CD4-positive, alpha-beta T cell treated with Interleukin-12 subunit alpha and Interleukin-12 subunit beta, for 1 hour (primary cell): ENCODE data around the gene SYP.
A peak's percentile ranks its signal among the peaks of the same experiment; 100 is the strongest.

ENCODE experiments used
- DNase-seq: peaks from one replicate; pipeline ENCODE4 v3.0.0-alpha.2; 2020

Gene SYP

DNA sequence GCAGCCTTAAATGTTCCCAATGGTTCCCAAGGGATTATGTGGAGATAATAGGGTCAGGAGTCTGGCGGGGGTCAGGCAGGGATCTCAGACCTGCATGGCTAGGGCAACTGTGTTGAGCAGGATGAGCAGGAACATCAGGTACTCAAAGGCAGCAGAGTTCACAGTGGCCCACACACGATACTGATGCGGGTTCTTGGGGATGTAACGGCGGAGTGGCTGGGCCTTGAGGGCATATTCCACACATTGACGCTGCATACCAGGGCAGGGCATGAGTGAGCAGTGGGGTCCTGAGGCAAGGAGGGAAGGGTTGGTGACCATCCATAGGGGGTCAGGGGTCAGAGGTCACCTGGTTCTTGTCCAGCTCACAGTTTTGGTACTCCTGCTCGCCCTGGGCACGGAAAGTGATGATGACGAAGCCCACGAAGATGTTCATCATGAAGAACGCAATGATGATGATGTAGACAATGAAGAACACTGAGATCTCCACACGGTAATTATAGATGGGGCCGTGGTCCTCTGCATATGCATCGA lies 15.1 kb upstream of the SYP start:
- no peak for DNase-seq

- DNase-seq: no peak
These were observed 14.4 kb upstream of the SYP start for GRCh38 chrX:49214416-49214815.

DNA sequence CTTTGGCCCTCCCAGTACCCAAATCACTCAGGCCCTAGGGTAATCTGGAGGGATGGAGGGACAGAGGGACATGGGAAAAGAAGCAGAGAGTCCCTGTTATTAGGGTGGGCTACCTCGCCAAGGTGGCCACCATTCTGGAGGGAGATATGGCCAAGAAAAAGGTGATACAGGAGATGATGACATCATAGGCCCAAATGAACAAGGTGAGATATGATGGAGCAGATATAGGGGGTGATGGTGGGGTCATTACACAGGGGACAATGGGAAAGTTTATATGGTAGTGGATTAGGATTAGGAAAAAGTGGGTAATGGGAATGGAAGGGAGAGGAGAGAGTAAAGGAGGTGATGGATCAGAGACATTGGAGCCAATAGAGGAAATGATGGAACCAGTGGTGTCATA lies 12.9 kb upstream of the SYP start:
- no peak for DNase-seq

DNA sequence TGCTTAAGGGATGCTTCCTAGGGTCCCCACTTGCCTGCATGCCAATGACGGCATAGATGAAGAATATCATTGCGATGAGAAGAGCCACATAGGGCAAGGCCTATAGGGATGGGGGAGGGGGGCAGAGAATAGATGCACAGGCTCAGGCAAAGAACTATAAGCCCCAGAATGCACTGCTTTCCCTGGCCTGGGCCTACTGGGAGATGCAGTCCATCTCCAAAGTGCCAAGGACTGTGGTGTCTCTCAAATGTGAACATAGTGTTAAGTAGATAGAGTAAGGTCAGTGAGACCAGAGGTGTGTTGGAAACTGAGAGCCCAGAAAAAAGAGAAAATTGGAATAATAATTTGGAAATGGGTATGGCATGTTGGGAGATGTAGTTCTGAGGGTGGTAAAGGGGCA lies 12.2 kb upstream of the SYP start:
- DNase-seq: no peak

DNA sequence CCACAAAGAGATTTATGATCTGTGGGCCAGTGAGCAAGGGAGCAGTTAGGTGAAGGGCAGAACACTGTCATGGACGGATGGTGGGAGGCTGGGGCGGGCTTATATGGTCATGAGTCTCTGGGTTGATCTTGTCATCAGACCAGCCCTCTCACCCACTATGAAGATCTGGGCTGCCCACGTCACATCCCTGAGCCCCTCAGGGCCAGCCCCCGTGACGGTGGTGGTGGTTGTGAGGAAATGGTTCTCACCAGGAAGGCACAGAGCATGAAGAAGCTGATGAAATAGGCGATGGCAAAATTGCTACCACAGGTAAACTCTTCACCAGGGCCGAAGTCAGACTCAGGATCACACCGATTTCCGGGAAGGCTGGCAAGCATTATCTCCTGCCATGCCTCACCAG lies 11.1 kb upstream of the SYP start:
- DNase-seq: no peak

DNA sequence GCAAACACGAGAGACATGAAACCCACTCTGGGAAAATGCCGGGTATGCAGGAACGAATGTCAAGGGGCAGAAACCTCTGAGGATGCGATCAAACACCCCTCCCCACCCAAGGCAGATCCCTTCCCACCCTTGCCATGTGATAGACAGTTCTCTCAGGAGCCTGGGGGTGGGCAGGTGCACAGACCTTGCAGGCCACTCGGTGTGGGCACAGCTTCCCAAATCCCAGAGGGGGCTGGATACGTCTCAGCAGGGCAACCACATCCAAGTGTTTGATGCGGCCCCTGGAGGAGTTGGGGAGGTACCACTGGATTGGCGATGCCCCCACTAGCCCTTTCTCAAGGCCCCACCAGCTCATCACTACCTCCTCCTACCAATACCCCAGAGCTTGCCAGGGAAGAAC lies 10.4 kb upstream of the SYP start:
- no peak for DNase-seq

GRCh38 chrX:49209434-49210251 lies 9.7 kb upstream of the SYP start:
- no peak for DNase-seq

- DNase-seq: no peak
These were observed 8.4 kb upstream of the SYP start for GRCh38 chrX:49208399-49208798.

GRCh38 chrX:49206543-49206942 lies 6.5 kb upstream of the SYP start:
- DNase-seq: no peak

DNA sequence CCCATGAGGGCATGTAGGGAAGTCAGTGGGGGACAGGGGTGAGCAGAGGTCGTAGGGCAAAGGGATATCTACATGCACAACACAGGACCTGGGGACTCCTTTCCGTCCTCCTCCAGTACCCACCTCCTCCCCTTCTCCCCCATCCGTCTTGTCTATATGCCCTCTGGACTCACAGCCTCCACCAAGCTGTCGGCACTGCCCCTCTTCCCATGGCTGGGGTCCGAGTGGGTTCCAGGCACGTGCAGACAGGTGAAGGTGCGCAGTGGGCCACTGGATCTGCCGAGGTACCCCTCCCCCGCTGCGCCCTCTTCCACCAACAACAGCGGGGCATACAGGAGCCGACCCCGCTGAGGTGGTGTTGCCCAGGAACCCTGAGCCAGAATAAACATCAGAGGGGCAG lies 5.5 kb upstream of the SYP start:
- DNase-seq: no peak

DNA sequence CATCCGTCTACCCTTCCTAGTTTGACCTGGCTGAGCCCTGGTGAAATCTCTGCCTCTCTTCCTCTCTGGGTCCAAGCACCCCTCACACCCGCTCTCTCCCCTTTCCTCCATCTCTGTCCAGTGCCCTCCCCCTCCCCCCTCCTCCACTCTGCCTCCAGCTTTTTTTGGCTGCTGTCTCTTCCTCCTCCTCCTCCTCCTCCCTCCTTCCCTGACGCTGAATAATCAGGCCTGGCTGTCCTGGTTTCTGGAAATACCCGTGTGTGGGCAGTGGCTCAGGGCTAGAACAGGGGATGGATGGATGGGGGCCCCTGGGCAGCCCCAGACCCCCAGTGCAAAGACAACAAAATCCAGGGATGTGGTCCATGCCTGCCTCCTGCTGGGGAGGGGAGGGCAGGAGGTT lies 4.7 kb upstream of the SYP start:
- no peak for DNase-seq

GRCh38 chrX:49204017-49204416 lies 4.0 kb upstream of the SYP start:
- no peak for DNase-seq

- DNase-seq: no peak
These were observed 3.5 kb upstream of the SYP start for GRCh38 chrX:49203536-49203935.

DNA sequence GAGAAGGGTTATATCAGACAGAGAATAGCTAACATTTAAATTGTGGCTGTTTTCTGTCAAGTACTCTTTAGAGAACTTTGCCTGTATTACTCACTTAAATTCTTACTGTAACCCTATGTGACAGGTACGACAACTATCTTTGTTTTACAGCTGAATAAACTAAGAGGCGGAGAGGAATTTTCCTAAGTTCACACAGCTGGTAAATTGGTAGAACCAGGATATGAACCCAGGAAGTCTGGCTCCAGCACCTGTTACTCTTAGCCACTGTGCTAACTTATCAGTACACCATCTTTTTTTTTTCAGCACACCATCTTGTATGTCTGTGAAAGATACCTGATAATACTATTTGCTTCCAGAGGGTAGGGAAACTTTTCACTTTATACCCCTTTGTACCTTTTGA lies 2.0 kb upstream of the SYP start:
- no peak for DNase-seq

DNA sequence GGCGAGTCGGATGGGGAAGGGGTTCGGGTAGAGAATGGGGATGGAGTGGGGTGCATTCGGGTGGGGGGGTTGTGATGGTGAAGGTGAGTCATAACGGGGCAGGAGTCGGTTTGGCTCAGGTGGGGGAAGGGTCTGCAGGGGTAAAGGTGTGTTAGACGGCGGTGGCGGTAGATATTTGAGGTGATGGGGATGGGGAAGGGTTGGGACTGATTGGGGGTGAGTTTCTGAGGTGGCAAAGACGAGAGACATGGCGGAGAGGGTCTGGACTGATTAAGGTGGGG lies 738 bp downstream of the SYP start:
- no peak for DNase-seq

GRCh38 chrX:49198540-49199314 lies 1.3 kb downstream of the SYP start:
- no peak for DNase-seq

- no peak for DNase-seq
These were observed 2.4 kb downstream of the SYP start for GRCh38 chrX:49197543-49198087.

- DNase-seq: no peak
These were observed 6.4 kb downstream of the SYP start for GRCh38 chrX:49193542-49193964.

GRCh38 chrX:49192722-49193328 lies 7.2 kb downstream of the SYP start:
- DNase-seq: peak; percentile 36

DNA sequence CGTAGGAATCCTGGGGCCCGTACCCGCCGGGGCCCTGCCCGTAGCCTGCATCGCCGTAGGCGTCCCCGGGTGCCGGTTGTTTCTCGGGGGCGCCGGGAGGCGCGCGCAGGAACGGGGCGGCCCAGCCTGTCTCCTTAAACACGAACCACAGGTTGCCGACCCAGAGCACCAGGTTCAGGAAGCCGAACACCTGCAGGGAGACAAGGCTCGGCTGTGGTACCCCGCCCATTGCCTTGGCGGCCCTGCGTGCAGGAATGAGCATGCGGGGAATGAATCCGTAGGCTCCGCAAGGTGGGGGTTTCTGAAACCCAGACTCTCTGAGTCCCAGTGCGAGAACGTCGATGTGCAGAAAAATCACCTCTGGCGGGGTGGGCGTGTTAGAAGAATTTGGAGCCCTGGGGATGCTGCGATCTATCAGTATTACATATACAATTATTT lies 8.4 kb downstream of the SYP start:
- no peak for DNase-seq

GRCh38 chrX:49190821-49191573 lies 9.0 kb downstream of the SYP start:
- peak; percentile 93 for DNase-seq

DNA sequence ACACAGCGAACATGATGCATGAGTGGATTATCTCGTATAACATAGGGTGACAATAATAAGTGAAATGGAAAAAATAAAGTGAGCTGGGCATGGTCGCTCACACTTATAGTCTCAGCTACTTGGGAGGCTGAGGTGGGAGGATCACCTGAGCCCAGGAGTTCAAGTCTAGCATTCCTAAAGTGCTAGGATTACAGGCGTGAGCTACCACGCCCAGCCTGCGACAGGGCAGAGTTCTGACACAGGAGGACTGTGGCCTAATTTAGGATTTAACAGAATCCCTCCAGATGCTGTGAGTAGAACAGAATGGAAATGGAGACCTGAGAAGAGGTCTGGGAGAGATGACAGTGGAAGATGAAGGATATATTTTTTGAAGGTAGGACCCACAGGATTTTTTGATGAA lies 10.4 kb downstream of the SYP start:
- no peak for DNase-seq
